Gastroesophageal sphincter (tissue), 4 donors: ENCODE measurements around the gene ATF5. TPM values are rescaled to one million over a fixed set of nuclear protein-coding genes. Genes with fewer than 3 reads are reported as not detected.

ENCODE experiments used
- ATAC-seq: fragments of 150-250 bp; one replicate; pipeline ENCODE4 v1.9.1; 2016; ENCODE audit warnings: mild to moderate bottlenecking, moderate library complexity
- H3K27ac ChIP-seq, 4 donors: fragments of 200-600 bp; sonication (generic) in 3 of 4; 1 replicate in 3 of 4; 2 replicates in 1 of 4; pipeline ENCODE4 v1.5.1; 2016 to 2019
- H3K27me3 ChIP-seq: fragments of 200-600 bp; sonication (generic); one replicate; pipeline ENCODE4 v1.5.1; 2019
- H3K36me3 ChIP-seq, 2 donors: fragments of 200-600 bp; sonication (generic); one replicate each; pipeline ENCODE4 v1.5.1; 2019; ENCODE audit warnings: control low read depth in 1 of 2
- H3K4me1 ChIP-seq, 3 donors: fragments of 200-600 bp; sonication (generic); 1 replicate in 2 of 3; 2 replicates in 1 of 3; pipeline ENCODE4 v1.5.1; 2016 to 2019; ENCODE audit warnings: control low read depth in 2 of 3
- H3K4me3 ChIP-seq, 2 donors: fragments of 200-600 bp; sonication (generic); one replicate each; pipeline ENCODE4 v1.5.1; 2019; ENCODE audit warnings: mild to moderate bottlenecking in 1 of 2, moderate library complexity in 1 of 2
- H3K9me3 ChIP-seq, 3 donors: fragments of 200-600 bp; sonication (generic); one replicate each; pipeline ENCODE4 v1.5.1; 2017 to 2019; ENCODE audit warnings: control low read depth in 2 of 3
- EP300 ChIP-seq: sonication (generic); formaldehyde crosslinking; IDR thresholded peaks from one replicate; pipeline ENCODE4 v1.6.1; 2017; ENCODE audit warnings: antibody characterized with exemption, mild to moderate bottlenecking
- POLR2A ChIP-seq, 2 donors: fragments of 450-650 bp; IDR thresholded peaks; one replicate each; pipeline ENCODE4 v1.6.1; 2017; ENCODE audit warnings: antibody characterized with exemption in 2 of 2, mild to moderate bottlenecking in 2 of 2, moderate library complexity in 1 of 2
- POLR2AphosphoS5 ChIP-seq: sonication (generic); formaldehyde crosslinking; IDR thresholded peaks from one replicate; pipeline ENCODE4 v1.6.1; 2017; ENCODE audit warnings: antibody characterized with exemption
- WGBS, 2 donors: methylation state at CpG; one replicate each; pipeline ENCODE4 v1.1.5; 2018; ENCODE audit warnings: low coverage in 1 of 2; 5-methylcytosine and 5-hydroxymethylcytosine counted together
- total RNA-seq, 4 donors: library from RNA; depleted of rRNA; stranded (reverse); fragments of >200 nt; gene quantifications; one replicate each; pipeline ENCODE4 v1.1.0, GENCODE V29; 2016
- TF ChIP-seq, protein P1 (sequence below), 4 experiments: fragments of 200-600 bp in 2 of 4; fragments of 450-650 bp in 2 of 4; sonication (generic) in 1 of 4; IDR thresholded peaks; one replicate each; pipeline ENCODE4 v1.5.1; 2017 to 2019; ENCODE audit warnings: antibody characterized with exemption in 4 of 4, mild to moderate bottlenecking in 2 of 4, moderate library complexity in 2 of 4

ATF5 gene
- total RNA-seq, 4 donors from 2014 or later, result 12.3 to 22.7 (median 16.7) TPM

- no peak for ATAC-seq
- H3K4me1 ChIP-seq, result no peaks in the 10 kb centered on the region
- no peak for TF ChIP-seq EP300
- TF ChIP-seq POLR2AphosphoS5, result no peak
- TF ChIP-seq POLR2A (IDR thresholded peaks at IDR 0.05), result no peak
- TF ChIP-seq, protein P1, sequence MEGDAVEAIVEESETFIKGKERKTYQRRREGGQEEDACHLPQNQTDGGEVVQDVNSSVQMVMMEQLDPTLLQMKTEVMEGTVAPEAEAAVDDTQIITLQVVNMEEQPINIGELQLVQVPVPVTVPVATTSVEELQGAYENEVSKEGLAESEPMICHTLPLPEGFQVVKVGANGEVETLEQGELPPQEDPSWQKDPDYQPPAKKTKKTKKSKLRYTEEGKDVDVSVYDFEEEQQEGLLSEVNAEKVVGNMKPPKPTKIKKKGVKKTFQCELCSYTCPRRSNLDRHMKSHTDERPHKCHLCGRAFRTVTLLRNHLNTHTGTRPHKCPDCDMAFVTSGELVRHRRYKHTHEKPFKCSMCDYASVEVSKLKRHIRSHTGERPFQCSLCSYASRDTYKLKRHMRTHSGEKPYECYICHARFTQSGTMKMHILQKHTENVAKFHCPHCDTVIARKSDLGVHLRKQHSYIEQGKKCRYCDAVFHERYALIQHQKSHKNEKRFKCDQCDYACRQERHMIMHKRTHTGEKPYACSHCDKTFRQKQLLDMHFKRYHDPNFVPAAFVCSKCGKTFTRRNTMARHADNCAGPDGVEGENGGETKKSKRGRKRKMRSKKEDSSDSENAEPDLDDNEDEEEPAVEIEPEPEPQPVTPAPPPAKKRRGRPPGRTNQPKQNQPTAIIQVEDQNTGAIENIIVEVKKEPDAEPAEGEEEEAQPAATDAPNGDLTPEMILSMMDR (IDR thresholded peaks at IDR 0.05), result no peak
Measured at GRCh38 chr19:49904136-49904535, 24.9 kb upstream of the ATF5 start.

GRCh38 chr19:49906879-49907564, 22.0 kb upstream of the ATF5 start:
- peaks cover 0 to 46% of the 10 kb centered on the region in 2 donors for H3K36me3 ChIP-seq
- no peak for ATAC-seq
- WGBS, 2 donors, result 68 to 91% methylated on average over 7 to 16 of the region's 16 CpGs
- no peak overlapping the region for H3K27ac ChIP-seq
- H3K27me3 ChIP-seq, result no peaks in the 10 kb centered on the region
- peaks cover 0 to 19% (median 4%) of the 10 kb centered on the region in 3 donors for H3K4me1 ChIP-seq
- no peak overlapping the region for H3K4me3 ChIP-seq
- TF ChIP-seq EP300 (no peak), POLR2A (IDR thresholded peaks at IDR 0.05) (no peak), POLR2AphosphoS5 (no peak)
- TF ChIP-seq, protein P1 (IDR thresholded peaks at IDR 0.05), result no peak
- H3K9me3 ChIP-seq, result no peaks in the 10 kb centered on the region

More at GRCh38 chr19:49904136-49904535, 24.9 kb upstream of the ATF5 start:
- 49 to 89% methylated on average over 5 of the region's 6 CpGs for WGBS, 2 donors
- H3K36me3 ChIP-seq, result peaks cover 0 to 35% of the 10 kb centered on the region in 2 donors
- no peak overlapping the region for H3K27ac ChIP-seq
- no peaks in the 10 kb centered on the region for H3K9me3 ChIP-seq
- H3K27me3 ChIP-seq, result no peaks in the 10 kb centered on the region
- no peak overlapping the region for H3K4me3 ChIP-seq

GRCh38 chr19:49907745-49908446, 21.1 kb upstream of the ATF5 start:
- TF ChIP-seq, protein P1 (IDR thresholded peaks at IDR 0.05), result no peak
- no peak for TF ChIP-seq POLR2AphosphoS5
- TF ChIP-seq POLR2A (IDR thresholded peaks at IDR 0.05), result no peak
- no peak for TF ChIP-seq EP300
- Histone ChIP-seq H3K27me3 (no peaks in the 10 kb centered on the region), H3K36me3 (peaks cover 0 to 53% of the 10 kb centered on the region in 2 donors), H3K4me1 (peaks cover 0 to 27% (median 7%) of the 10 kb centered on the region in 3 donors), H3K9me3 (no peaks in the 10 kb centered on the region), H3K4me3 (no peak overlapping the region), H3K27ac (no peak overlapping the region)
- 91 to 92% methylated on average over 12 to 14 of the region's 23 CpGs for WGBS, 2 donors
- no peak for ATAC-seq

GRCh38 chr19:49908480-49909420, 20.3 kb upstream of the ATF5 start:
- WGBS, 2 donors, result 80 to 95% methylated on average over 3 to 4 of the region's 37 CpGs
- no peak for ATAC-seq
- Histone ChIP-seq H3K4me3 (no peak overlapping the region), H3K36me3 (peaks cover 0 to 62% of the 10 kb centered on the region in 2 donors), H3K9me3 (no peaks in the 10 kb centered on the region), H3K27ac (no peak overlapping the region), H3K27me3 (no peaks in the 10 kb centered on the region), H3K4me1 (peaks cover 0 to 34% (median 8%) of the 10 kb centered on the region in 3 donors)
- TF ChIP-seq POLR2AphosphoS5 (no peak), EP300 (no peak), POLR2A (IDR thresholded peaks at IDR 0.05) (no peak)
- TF ChIP-seq, protein P1 (IDR thresholded peaks at IDR 0.05), result no peak
